PC-3 (cell line): ENCODE data around the gene AP5S1. TPM values are rescaled to one million over a fixed set of nuclear protein-coding genes. Genes with fewer than 3 reads are reported as not detected.

Experiments
- ATAC-seq: fragments of 200-7000 bp; cut with Tn5 transposase; 2 replicates; pipeline ENCODE4 v1.9.1; 2020; ENCODE audit warnings: mild to moderate bottlenecking, moderate library complexity
- BruUV-seq: library from RNA; stranded (reverse); fragments of 400-500 nt; replicated peaks from 2 replicates; lab custom pipeline; 2021; lab: Mats Ljungman, UMichigan
- CTCF ChIA-PET: fragments of 300-600 bp; sonication (Branson Sonifier 250); formaldehyde crosslinking; loops from one replicate; lab custom pipeline; 2022; ENCODE audit warnings: antibody characterized with exemption; lab: Charles Lee
- POLR2A ChIA-PET: fragments of 300-600 bp; sonication (Branson Sonifier 250); formaldehyde crosslinking; loops from one replicate; lab custom pipeline; 2022; ENCODE audit warnings: antibody characterized with exemption; ENCODE audit not compliant: unreplicated experiment; lab: Charles Lee
- DNase-seq: peaks from one replicate; pipeline ENCODE4 v3.0.0-alpha.2; 2015
- H2AFZ ChIP-seq: fragments of 300-600 bp; sonication (generic); 2 replicates; pipeline ENCODE4 v1.6.0; 2016; ENCODE audit warnings: antibody characterized with exemption, low read length
- H3F3A ChIP-seq: fragments of 300-600 bp; sonication (generic); one replicate; pipeline ENCODE4 v1.6.0; 2017; ENCODE audit warnings: antibody characterized with exemption, low read length, control low read depth, mild to moderate bottlenecking; ENCODE audit not compliant: unreplicated experiment
- H3K27ac ChIP-seq: fragments of 300-600 bp; sonication (generic); 2 replicates; pipeline ENCODE4 v1.5.1; 2016; ENCODE audit warnings: mild to moderate bottlenecking, low read length
- H3K27me3 ChIP-seq: fragments of 300-600 bp; sonication (generic); 2 replicates; pipeline ENCODE4 v1.6.1; 2016; ENCODE audit warnings: low read length, mixed read lengths
- H3K36me3 ChIP-seq: fragments of 300-600 bp; sonication (generic); 2 replicates; pipeline ENCODE4 v1.6.1; 2016; ENCODE audit warnings: low read depth, mixed run types, low read length, mixed read lengths
- H3K4me1 ChIP-seq: fragments of 300-600 bp; sonication (generic); 2 replicates; pipeline ENCODE4 v1.5.1; 2016; ENCODE audit warnings: low read length; ENCODE audit not compliant: insufficient read depth
- H3K4me2 ChIP-seq: fragments of 300-600 bp; sonication (generic); 2 replicates; pipeline ENCODE4 v1.6.0; 2016; ENCODE audit warnings: low read length
- H3K4me3 ChIP-seq: fragments of 300-600 bp; sonication (generic); 2 replicates; pipeline ENCODE4 v1.5.1; 2016; ENCODE audit warnings: mild to moderate bottlenecking, low read length, mixed read lengths
- H3K79me2 ChIP-seq: fragments of 300-600 bp; sonication (generic); 2 replicates; pipeline ENCODE4 v1.6.1; 2017; ENCODE audit warnings: low read length, mixed read lengths
- H3K9ac ChIP-seq: fragments of 300-600 bp; sonication (generic); 2 replicates; pipeline ENCODE4 v1.6.0; 2016; ENCODE audit warnings: mild to moderate bottlenecking, low read length
- H3K9me2 ChIP-seq: fragments of 300-600 bp; sonication (generic); replicated peaks from 2 replicates; pipeline ENCODE4 v1.6.1; 2016; ENCODE audit warnings: mixed run types, low read length, mixed read lengths
- H3K9me3 ChIP-seq: fragments of 300-600 bp; sonication (generic); 2 replicates; pipeline ENCODE4 v1.6.1; 2016; ENCODE audit warnings: low read length, mixed read lengths
- H4K20me1 ChIP-seq: fragments of 300-600 bp; sonication (generic); 2 replicates; pipeline ENCODE4 v1.6.1; 2016; ENCODE audit warnings: low read length, mixed read lengths
- CTCF ChIP-seq: fragments of 300-600 bp; sonication (generic); conservative IDR thresholded peaks from 2 replicates; pipeline ENCODE4 v1.5.1; 2017; ENCODE audit warnings: antibody characterized with exemption, low read depth, mild to moderate bottlenecking, low read length
- EZH2 ChIP-seq: fragments of 300-600 bp; sonication (generic); IDR thresholded peaks from one replicate; pipeline ENCODE4 v1.6.1; 2017; ENCODE audit warnings: antibody characterized with exemption, mild to moderate bottlenecking, low read length; ENCODE audit not compliant: unreplicated experiment
- EZH2phosphoT487 ChIP-seq: fragments of 300-600 bp; sonication (generic); IDR thresholded peaks from 2 replicates; pipeline ENCODE4 v1.6.1; 2018; ENCODE audit warnings: mild to moderate bottlenecking, antibody characterized with exemption, low read length, borderline replicate concordance
- intact Hi-C: fragments of 100-400 bp; cut with micrococcal nuclease; formaldehyde crosslinking; loops from 2 replicates; pipeline ENCODE4 v1.9.0; 2023
- total RNA-seq: library from RNA; depleted of rRNA; stranded (reverse); fragments of >200 nt; gene quantifications from 2 replicates; pipeline ENCODE4 v1.2.3, GENCODE V29; 2014

Gene AP5S1
- total RNA-seq, 1 experiment from 2014 or later = 31.4 TPM

GRCh38 chr20:3786665-3787323, 33.6 kb upstream of the AP5S1 start, which contains the start of gene CENPB:
TSS of gene CENPB (minus strand) at chr20:3786740. CDS start at chr20:3786483, 257 bp downstream.
- Histone ChIP-seq H3K4me2 (peak within 1 kb of the TSS; percentile 98), H3F3A (peaks cover 10% of the 10 kb centered on the region), H3K4me3 (peak within 1 kb of the TSS; percentile 77), H3K9me3 (no peaks in the 10 kb centered on the region), H3K4me1 (peaks cover 36% of the 10 kb centered on the region), H3K27me3 (no peaks in the 10 kb centered on the region), H3K9me2 (no peaks in the 10 kb centered on the region), H3K9ac (peak within 1 kb of the TSS; percentile 87), H4K20me1 (peaks cover 28% of the 10 kb centered on the region), H3K36me3 (0 out of 2 replicates have a peak, but pooled peaks cover 3% of the 10 kb centered on the region), H2AFZ (peak within 1 kb of the TSS; percentile 90), H3K27ac (peak within 1 kb of the TSS; percentile 55), H3K79me2 (peaks cover 40% of the 10 kb centered on the region)
- DNase-seq = peak; percentile 94
- intact Hi-C loops = loop anchor here (1.0 kb wide), 3 partner anchors 10 to 69 kb away; partner anchors contain the start of genes AP5S1 and CDC25B
- peak; percentile 76 for ATAC-seq
- TF ChIP-seq EZH2phosphoT487 (no peak), CTCF (peak; percentile 73), EZH2 (no peak)
- BruUV-seq = no TSS peak
- CTCF ChIA-PET = interaction anchor here (0.6 to 3.0 kb wide), 6 partner anchors 9 to 104 kb away, joined by 3 to 16 read pairs (median 3); partner anchors contain the start of genes ADISSP, AP5S1 and CDC25B
- POLR2A ChIA-PET = interaction anchor here (0.6 to 1.0 kb wide), 6 partner anchors 16 to 58 kb away, joined by 3 to 5 read pairs (median 4); partner anchors contain the start of genes ADISSP and AP5S1

GRCh38 chr20:3787324-3788014, 32.9 kb upstream of the AP5S1 start:
- DNase-seq = peak; percentile 18
- POLR2A ChIA-PET = interaction anchor here (0.5 to 1.0 kb wide), 4 partner anchors 16 to 58 kb away, joined by 3 to 5 read pairs (median 4); partner anchors contain the start of gene AP5S1
- Histone ChIP-seq H3K27me3 (no peaks in the 10 kb centered on the region), H3K9ac (peak overlapping the region; percentile 82), H3K4me1 (peaks cover 36% of the 10 kb centered on the region), H2AFZ (peak overlapping the region; percentile 90), H3K9me2 (no peaks in the 10 kb centered on the region), H3K4me2 (peak overlapping the region; percentile 81), H3K9me3 (no peaks in the 10 kb centered on the region), H3K79me2 (peaks cover 40% of the 10 kb centered on the region), H3K36me3 (0 out of 2 replicates have a peak, but pooled peaks cover 3% of the 10 kb centered on the region), H3F3A (peaks cover 3% of the 10 kb centered on the region), H4K20me1 (peaks cover 28% of the 10 kb centered on the region), H3K4me3 (peak overlapping the region; percentile 77), H3K27ac (0 out of 2 replicates have a peak overlapping the region, but pooled peaks have one; percentile 16)
- CTCF ChIA-PET = interaction anchor here (0.6 to 3.0 kb wide), 3 partner anchors 24 to 33 kb away, joined by 3 to 16 read pairs (median 13); partner anchors contain the start of gene AP5S1
- ATAC-seq = no peak
- TSS peak; percentile 69 for BruUV-seq
- intact Hi-C loops = loop anchor here (1.0 kb wide), 3 partner anchors 9 to 68 kb away; partner anchors contain the start of genes AP5S1 and CDC25B
- TF ChIP-seq CTCF = no peak
- no peak for TF ChIP-seq EZH2
- TF ChIP-seq EZH2phosphoT487 = no peak
